ENCODE measurements around the gene COTL1.
A peak's percentile ranks its signal among the peaks of the same experiment; 100 is the strongest.

The COTL1 gene

GRCh38 chr16:84595052-84595481 is 22.8 kb downstream of the COTL1 start:
- peak overlapping the region; percentile 80 for H3K27ac ChIP-seq

GRCh38 chr16:84594725-84595038 is 23.2 kb downstream of the COTL1 start:
- peak overlapping the region; percentile 80 for H3K27ac ChIP-seq
- no peak for TF ChIP-seq CTCF (conservative IDR thresholded peaks at IDR 0.05)

More at GRCh38 chr16:84595052-84595481, 22.8 kb downstream of the COTL1 start:
- no peak for TF ChIP-seq CTCF (conservative IDR thresholded peaks at IDR 0.05)

GRCh38 chr16:84593825-84594724 is 23.8 kb downstream of the COTL1 start:
- H3K27ac ChIP-seq: peak overlapping the region; percentile 80
- no peak for TF ChIP-seq CTCF (conservative IDR thresholded peaks at IDR 0.05)

- no peak overlapping the region for H3K27ac ChIP-seq
- TF ChIP-seq CTCF (conservative IDR thresholded peaks at IDR 0.05): no peak
Observed at GRCh38 chr16:84592718-84593117, 25.2 kb downstream of the COTL1 start.

- TF ChIP-seq CTCF (conservative IDR thresholded peaks at IDR 0.05): no peak
- no peak overlapping the region for H3K27ac ChIP-seq
Observed at GRCh38 chr16:84589975-84590719, 27.7 kb downstream of the COTL1 start.

GRCh38 chr16:84588991-84589390 is 28.9 kb downstream of the COTL1 start:
- no peak for TF ChIP-seq CTCF (conservative IDR thresholded peaks at IDR 0.05)
- no peak overlapping the region for H3K27ac ChIP-seq

- H3K27ac ChIP-seq: no peak overlapping the region
- no peak for TF ChIP-seq CTCF (conservative IDR thresholded peaks at IDR 0.05)
Observed at GRCh38 chr16:84585886-84586285, 32.0 kb downstream of the COTL1 start.

Measured in VCaP (cell line).